ENCODE results near the gene B3GAT2. TPM values are rescaled to one million over a fixed set of nuclear protein-coding genes. Genes with fewer than 3 reads are reported as not detected.

The B3GAT2 gene
- total and polyA plus RNA-seq, 9 donors = 0.04 to 0.15 (median 0.05) TPM; not detected in 6

GRCh38 chr6:70973604-70974003 is 16.7 kb upstream of the B3GAT2 start:
- intact Hi-C loops (cut with DNase I) = loop anchor here in 1 of 4 donors (10.0 kb wide), 1 partner anchor 371 kb away; no protein-coding TSS in a partner anchor
- 90 to 94% (median 92%) methylated on average over 3 of the region's 3 CpGs for WGBS, 3 donors

GRCh38 chr6:70967049-70967448 is 10.2 kb upstream of the B3GAT2 start:
- no peak for DNase-seq
- intact Hi-C loops (cut with DNase I) = no loop called here
- H3K27me3 ChIP-seq = no peaks in the 10 kb centered on the region

More at GRCh38 chr6:70973604-70974003, 16.7 kb upstream of the B3GAT2 start:
- TF ChIP-seq CTCF (IDR thresholded peaks at IDR 0.05) (no peak), POLR2A (IDR thresholded peaks at IDR 0.05) (no peak), EP300 (IDR thresholded peaks at IDR 0.05) (no peak)
- H3K27ac ChIP-seq = no peak overlapping the region
- DNase-seq = no peak
- no peaks in the 10 kb centered on the region for H3K27me3 ChIP-seq
- H3K4me3 ChIP-seq = no peak overlapping the region
- H3K36me3 ChIP-seq = no peaks in the 10 kb centered on the region
- H3K9me3 ChIP-seq = no peaks in the 10 kb centered on the region
- no peaks in the 10 kb centered on the region for H3K4me1 ChIP-seq (ENCODE audit: insufficient read depth)

GRCh38 chr6:70957284-70957617 is 391 bp upstream of the B3GAT2 start:
- H3K4me1 ChIP-seq (ENCODE audit: insufficient read depth) = peaks cover 10% of the 10 kb centered on the region
- intact Hi-C loops (cut with DNase I) = loop anchor here in 1 of 4 donors (5.0 kb wide), 1 partner anchor 250 kb away; no protein-coding TSS in a partner anchor
- no peaks in the 10 kb centered on the region for H3K27me3 ChIP-seq
- no peaks in the 10 kb centered on the region for H3K9me3 ChIP-seq
- peak overlapping the region; percentile 40 for H3K4me3 ChIP-seq
- H3K27ac ChIP-seq = no peak overlapping the region
- H3K36me3 ChIP-seq = no peaks in the 10 kb centered on the region
- no peak for TF ChIP-seq EP300 (IDR thresholded peaks at IDR 0.05)
- TF ChIP-seq POLR2A (IDR thresholded peaks at IDR 0.05) = no peak
- no peak for TF ChIP-seq CTCF (IDR thresholded peaks at IDR 0.05)
- DNase-seq = no peak
- 1 to 4% (median 2%) methylated on average over 19 of the region's 19 CpGs for WGBS, 3 donors

More at GRCh38 chr6:70967049-70967448, 10.2 kb upstream of the B3GAT2 start:
- Histone ChIP-seq H3K9me3 (no peaks in the 10 kb centered on the region), H3K4me3 (no peak overlapping the region), H3K4me1 (ENCODE audit: insufficient read depth) (no peaks in the 10 kb centered on the region), H3K27ac (no peak overlapping the region), H3K36me3 (no peaks in the 10 kb centered on the region)
- WGBS, 3 donors = 85 to 96% (median 93%) methylated on average over 3 of the region's 3 CpGs
- no peak for TF ChIP-seq CTCF (IDR thresholded peaks at IDR 0.05)
- TF ChIP-seq POLR2A (IDR thresholded peaks at IDR 0.05) = no peak
- TF ChIP-seq EP300 (IDR thresholded peaks at IDR 0.05) = no peak

GRCh38 chr6:70956191-70956450 is 739 bp downstream of the B3GAT2 start:
- Histone ChIP-seq H3K4me3 (peak overlapping the region; percentile 40), H3K36me3 (no peaks in the 10 kb centered on the region), H3K4me1 (ENCODE audit: insufficient read depth) (peaks cover 10% of the 10 kb centered on the region), H3K9me3 (no peaks in the 10 kb centered on the region), H3K27ac (no peak overlapping the region), H3K27me3 (no peaks in the 10 kb centered on the region)
- no peak for DNase-seq
- WGBS, 3 donors = 0 to 3% (median 1%) methylated on average over 26 to 27 of the region's 27 CpGs
- intact Hi-C loops (cut with DNase I) = loop anchor here in 1 of 4 donors (5.0 kb wide), 1 partner anchor 249 kb away; no protein-coding TSS in a partner anchor
- TF ChIP-seq EP300 (IDR thresholded peaks at IDR 0.05) = no peak
- no peak for TF ChIP-seq POLR2A (IDR thresholded peaks at IDR 0.05)
- no peak for TF ChIP-seq CTCF (IDR thresholded peaks at IDR 0.05)
